Panc1 (cell line): Measurements from ENCODE around the gene RPRD2. TPM values are rescaled to one million over a fixed set of nuclear protein-coding genes. Genes with fewer than 3 reads are reported as not detected.

Experiments used
- ATAC-seq: fragments of 200-7000 bp; cut with Tn5 transposase; 2 replicates; pipeline ENCODE4 v1.9.1; 2020; ENCODE audit warnings: mild to moderate bottlenecking, moderate library complexity
- BruUV-seq: library from RNA; stranded (reverse); fragments of 400-500 nt; replicated peaks from 2 replicates; lab custom pipeline; 2021; lab: Mats Ljungman, UMichigan
- CTCF ChIA-PET: fragments of 300-600 bp; sonication (Branson Sonifier 250); formaldehyde crosslinking; loops from one replicate; lab custom pipeline; 2022; ENCODE audit warnings: antibody characterized with exemption; lab: Charles Lee
- POLR2A ChIA-PET: fragments of 300-600 bp; sonication (Branson Sonifier 250); formaldehyde crosslinking; loops from one replicate; lab custom pipeline; 2022; ENCODE audit warnings: antibody characterized with exemption; lab: Charles Lee
- DNase-seq: peaks from one replicate; pipeline ENCODE4 v3.0.0-alpha.2; 2010; ENCODE audit warnings: low read depth, low spot score
- H3K27ac ChIP-seq: 2 replicates; pipeline ENCODE4 v1.5.1; 2011; ENCODE audit warnings: mild to moderate bottlenecking, low read length, inconsistent platforms
- H3K27me3 ChIP-seq: fragments of 200-500 bp; sonication (Bioruptor generic); 2 replicates; pipeline ENCODE4 v1.6.0; 2014; ENCODE audit warnings: low read length, inconsistent platforms; ENCODE audit not compliant: control insufficient read depth, insufficient read depth
- H3K36me3 ChIP-seq: fragments of 200-500 bp; sonication (Bioruptor generic); 2 replicates; pipeline ENCODE4 v1.5.1; 2014; ENCODE audit warnings: inconsistent platforms, mild to moderate bottlenecking, low read length, moderate library complexity; ENCODE audit not compliant: control insufficient read depth, insufficient read depth
- H3K4me1 ChIP-seq: 2 replicates; pipeline ENCODE4 v1.5.1; 2011; ENCODE audit warnings: inconsistent platforms, mild to moderate bottlenecking, low read length, moderate library complexity; ENCODE audit not compliant: control insufficient read depth, insufficient read depth
- H3K4me3 ChIP-seq, 2 experiments: 2 replicates each; pipeline ENCODE4 v1.5.1; 2011 to 2012; ENCODE audit warnings: low read depth in 2 of 2, low read length in 2 of 2, mild to moderate bottlenecking in 2 of 2, inconsistent platforms in 1 of 2, moderate library complexity in 1 of 2
- H3K9me3 ChIP-seq: fragments of 200-500 bp; sonication (Bioruptor generic); 2 replicates; pipeline ENCODE4 v1.5.1; 2014; ENCODE audit warnings: low read depth, mild to moderate bottlenecking, inconsistent platforms, low read length, moderate library complexity; ENCODE audit not compliant: control insufficient read depth, insufficient read depth
- POLR2AphosphoS5 ChIP-seq: IDR thresholded peaks from 2 replicates; pipeline ENCODE4 v1.6.1; 2012; ENCODE audit warnings: mild to moderate bottlenecking, low read depth, low read length, moderate library complexity
- SIN3A ChIP-seq: IDR thresholded peaks from 2 replicates; pipeline ENCODE4 v1.6.1; 2012; ENCODE audit warnings: low read depth, mild to moderate bottlenecking, low read length, moderate library complexity, borderline replicate concordance; ENCODE audit not compliant: insufficient read depth
- TCF7L2 ChIP-seq: IDR thresholded peaks from 2 replicates; pipeline ENCODE4 v1.6.1; 2011; ENCODE audit warnings: mild to moderate bottlenecking, low read depth, low read length, inconsistent platforms
- in situ Hi-C: cut with HindIII; loops from 2 replicates; pipeline ENCODE4 v1.10.0; 2016; ENCODE audit warnings: low sequenced_read_pairs, low pct_unique_long_range_greater_than_20kb
- intact Hi-C: fragments of 100-400 bp; cut with micrococcal nuclease; formaldehyde crosslinking; loops from one replicate; pipeline ENCODE4 v1.10.0; 2022; ENCODE audit not compliant: unreplicated experiment
- total RNA-seq: library from RNA; stranded (reverse); gene quantifications from one replicate; pipeline ENCODE4 v1.2.1, GENCODE V29; 2021; ENCODE audit not compliant: unreplicated experiment
- TF ChIP-seq, protein P1 (sequence below): fragments of 450-650 bp; IDR thresholded peaks from 2 replicates; pipeline ENCODE4 v1.5.1; 2017; ENCODE audit warnings: mild to moderate bottlenecking
- TF ChIP-seq, protein P2 (sequence below), 2 experiments: IDR thresholded peaks; 2 replicates each; pipeline ENCODE4 v1.6.1; 2011 to 2012; ENCODE audit warnings: low read depth in 2 of 2, control low read depth in 1 of 2, low read length in 1 of 2, mild to moderate bottlenecking in 1 of 2, moderate library complexity in 1 of 2; ENCODE audit not compliant: insufficient read depth in 1 of 2

RPRD2 gene
- total RNA-seq, 1 experiment from 2014 or later = 28.3 TPM

DNA sequence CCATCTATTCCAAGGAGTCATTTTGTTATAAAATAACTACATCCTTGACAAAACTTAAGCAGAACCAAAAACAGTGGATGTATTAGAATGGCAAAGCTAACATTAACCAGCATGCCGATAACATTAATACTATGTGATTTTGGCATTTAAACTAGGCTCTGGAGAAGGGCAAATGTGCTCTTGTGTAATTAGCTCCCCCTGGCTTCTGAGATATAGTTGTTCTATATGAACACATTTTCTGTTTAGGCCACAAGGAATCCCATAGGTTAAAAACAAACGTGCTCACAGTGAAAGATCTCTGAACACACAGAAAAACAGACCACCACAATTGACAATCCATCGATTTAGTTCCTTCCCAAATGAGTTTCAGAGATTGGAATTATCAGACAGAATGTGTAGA is 65.9 kb downstream of the RPRD2 start:
- ATAC-seq (peak; percentile 71; the same call in 1 of the 2 replicates), DNase-seq (peak; percentile 20)
- ChIA-PET POLR2A (interaction anchor here (0.7 kb wide), 1 partner anchor 1146 kb away, joined by 3 read pairs; no protein-coding TSS in a partner anchor), CTCF (interaction anchor here (0.5 kb wide), 1 partner anchor 17 kb away, joined by 4 read pairs; no protein-coding TSS in a partner anchor)
- no peaks in the 10 kb centered on the region for H3K9me3 ChIP-seq
- H3K4me3 ChIP-seq = no peak overlapping the region
- H3K27ac ChIP-seq = no peak overlapping the region
- in situ Hi-C loops = no loop called here
- TF ChIP-seq, protein P1, sequence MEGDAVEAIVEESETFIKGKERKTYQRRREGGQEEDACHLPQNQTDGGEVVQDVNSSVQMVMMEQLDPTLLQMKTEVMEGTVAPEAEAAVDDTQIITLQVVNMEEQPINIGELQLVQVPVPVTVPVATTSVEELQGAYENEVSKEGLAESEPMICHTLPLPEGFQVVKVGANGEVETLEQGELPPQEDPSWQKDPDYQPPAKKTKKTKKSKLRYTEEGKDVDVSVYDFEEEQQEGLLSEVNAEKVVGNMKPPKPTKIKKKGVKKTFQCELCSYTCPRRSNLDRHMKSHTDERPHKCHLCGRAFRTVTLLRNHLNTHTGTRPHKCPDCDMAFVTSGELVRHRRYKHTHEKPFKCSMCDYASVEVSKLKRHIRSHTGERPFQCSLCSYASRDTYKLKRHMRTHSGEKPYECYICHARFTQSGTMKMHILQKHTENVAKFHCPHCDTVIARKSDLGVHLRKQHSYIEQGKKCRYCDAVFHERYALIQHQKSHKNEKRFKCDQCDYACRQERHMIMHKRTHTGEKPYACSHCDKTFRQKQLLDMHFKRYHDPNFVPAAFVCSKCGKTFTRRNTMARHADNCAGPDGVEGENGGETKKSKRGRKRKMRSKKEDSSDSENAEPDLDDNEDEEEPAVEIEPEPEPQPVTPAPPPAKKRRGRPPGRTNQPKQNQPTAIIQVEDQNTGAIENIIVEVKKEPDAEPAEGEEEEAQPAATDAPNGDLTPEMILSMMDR = no peak; the same call in 1 of the 2 replicates
- TF ChIP-seq POLR2AphosphoS5 (no peak), SIN3A (no peak), TCF7L2 (no peak)
- TF ChIP-seq, protein P2, sequence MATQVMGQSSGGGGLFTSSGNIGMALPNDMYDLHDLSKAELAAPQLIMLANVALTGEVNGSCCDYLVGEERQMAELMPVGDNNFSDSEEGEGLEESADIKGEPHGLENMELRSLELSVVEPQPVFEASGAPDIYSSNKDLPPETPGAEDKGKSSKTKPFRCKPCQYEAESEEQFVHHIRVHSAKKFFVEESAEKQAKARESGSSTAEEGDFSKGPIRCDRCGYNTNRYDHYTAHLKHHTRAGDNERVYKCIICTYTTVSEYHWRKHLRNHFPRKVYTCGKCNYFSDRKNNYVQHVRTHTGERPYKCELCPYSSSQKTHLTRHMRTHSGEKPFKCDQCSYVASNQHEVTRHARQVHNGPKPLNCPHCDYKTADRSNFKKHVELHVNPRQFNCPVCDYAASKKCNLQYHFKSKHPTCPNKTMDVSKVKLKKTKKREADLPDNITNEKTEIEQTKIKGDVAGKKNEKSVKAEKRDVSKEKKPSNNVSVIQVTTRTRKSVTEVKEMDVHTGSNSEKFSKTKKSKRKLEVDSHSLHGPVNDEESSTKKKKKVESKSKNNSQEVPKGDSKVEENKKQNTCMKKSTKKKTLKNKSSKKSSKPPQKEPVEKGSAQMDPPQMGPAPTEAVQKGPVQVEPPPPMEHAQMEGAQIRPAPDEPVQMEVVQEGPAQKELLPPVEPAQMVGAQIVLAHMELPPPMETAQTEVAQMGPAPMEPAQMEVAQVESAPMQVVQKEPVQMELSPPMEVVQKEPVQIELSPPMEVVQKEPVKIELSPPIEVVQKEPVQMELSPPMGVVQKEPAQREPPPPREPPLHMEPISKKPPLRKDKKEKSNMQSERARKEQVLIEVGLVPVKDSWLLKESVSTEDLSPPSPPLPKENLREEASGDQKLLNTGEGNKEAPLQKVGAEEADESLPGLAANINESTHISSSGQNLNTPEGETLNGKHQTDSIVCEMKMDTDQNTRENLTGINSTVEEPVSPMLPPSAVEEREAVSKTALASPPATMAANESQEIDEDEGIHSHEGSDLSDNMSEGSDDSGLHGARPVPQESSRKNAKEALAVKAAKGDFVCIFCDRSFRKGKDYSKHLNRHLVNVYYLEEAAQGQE (IDR thresholded peaks at IDR 0.05; ENCODE audit: insufficient read depth in 1 of 2, low read depth in 2 of 2, low read length in 1 of 2) = no peak
- intact Hi-C loops = no loop called here
- no TSS peak for BruUV-seq
- no peaks in the 10 kb centered on the region for H3K36me3 ChIP-seq
- no peaks in the 10 kb centered on the region for H3K27me3 ChIP-seq
- no peaks in the 10 kb centered on the region for H3K4me1 ChIP-seq

DNA sequence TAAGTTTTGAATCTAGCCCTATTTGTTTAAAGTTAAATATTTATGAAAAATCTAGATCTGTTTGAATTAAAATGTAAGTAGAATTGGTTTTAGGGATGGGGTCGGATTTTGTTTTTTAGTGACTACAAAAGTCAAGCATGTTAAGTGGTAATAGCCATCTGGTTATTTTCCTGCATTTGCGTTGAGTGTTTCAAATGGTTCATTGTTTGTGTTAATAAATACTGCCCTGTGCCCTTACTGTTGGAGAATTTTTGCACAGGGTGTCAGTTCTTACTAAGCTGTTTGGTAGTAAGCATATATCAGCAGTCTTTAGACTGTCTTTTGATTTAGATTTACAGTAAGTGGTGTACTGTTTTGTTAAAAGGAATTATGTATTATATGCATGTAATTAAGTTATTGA is 77.2 kb downstream of the RPRD2 start:
- no peaks in the 10 kb centered on the region for H3K4me1 ChIP-seq
- ATAC-seq (no peak), DNase-seq (no peak)
- H3K4me3 ChIP-seq = no peak overlapping the region
- no peak for TF ChIP-seq SIN3A
- TF ChIP-seq, protein P2 (IDR thresholded peaks at IDR 0.05; ENCODE audit: insufficient read depth in 1 of 2, low read depth in 2 of 2, low read length in 1 of 2) = no peak
- TF ChIP-seq TCF7L2 = no peak
- TF ChIP-seq, protein P1 = no peak
- no peak for TF ChIP-seq POLR2AphosphoS5
- in situ Hi-C loops (no loop called here), intact Hi-C loops (no loop called here)
- no peaks in the 10 kb centered on the region for H3K9me3 ChIP-seq
- H3K36me3 ChIP-seq = peaks cover 12% of the 10 kb centered on the region; the same call in 1 of the 2 replicates
- ChIA-PET CTCF (no interaction called here), POLR2A (no interaction called here)
- H3K27ac ChIP-seq = no peak overlapping the region
- no TSS peak for BruUV-seq
- no peaks in the 10 kb centered on the region for H3K27me3 ChIP-seq
